GM12873 (cell line): ENCODE results near the gene SLC35F3.

Experiments
- TF ChIP-seq, protein P1 (sequence below): IDR thresholded peaks from 2 replicates; pipeline ENCODE4 v1.5.1; 2012; ENCODE audit warnings: low read depth, mild to moderate bottlenecking, moderate library complexity, low read length, control low read depth; ENCODE audit not compliant: insufficient read depth; ENCODE audit errors: missing control alignments

SLC35F3 gene

DNA sequence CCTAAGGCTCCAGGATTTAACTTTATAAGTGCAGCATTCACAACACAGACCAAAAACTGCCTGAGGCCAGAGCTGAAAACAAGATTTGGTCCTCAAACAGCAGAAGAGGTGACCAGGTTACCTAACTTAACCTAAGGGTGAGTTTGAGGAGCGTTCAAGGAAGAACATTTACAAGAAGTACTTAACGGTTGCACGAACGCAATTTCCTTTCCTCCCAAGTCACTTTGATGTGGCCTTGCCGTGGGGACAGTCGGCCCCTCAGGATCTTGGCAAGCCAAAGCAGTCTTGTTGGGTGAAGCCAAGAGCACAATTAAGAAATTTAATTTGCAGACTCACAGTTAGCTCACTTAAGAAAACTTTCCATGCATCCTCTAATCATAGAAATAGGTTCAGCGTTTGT lies 266.1 kb downstream of the SLC35F3 start:
- TF ChIP-seq, protein P1, sequence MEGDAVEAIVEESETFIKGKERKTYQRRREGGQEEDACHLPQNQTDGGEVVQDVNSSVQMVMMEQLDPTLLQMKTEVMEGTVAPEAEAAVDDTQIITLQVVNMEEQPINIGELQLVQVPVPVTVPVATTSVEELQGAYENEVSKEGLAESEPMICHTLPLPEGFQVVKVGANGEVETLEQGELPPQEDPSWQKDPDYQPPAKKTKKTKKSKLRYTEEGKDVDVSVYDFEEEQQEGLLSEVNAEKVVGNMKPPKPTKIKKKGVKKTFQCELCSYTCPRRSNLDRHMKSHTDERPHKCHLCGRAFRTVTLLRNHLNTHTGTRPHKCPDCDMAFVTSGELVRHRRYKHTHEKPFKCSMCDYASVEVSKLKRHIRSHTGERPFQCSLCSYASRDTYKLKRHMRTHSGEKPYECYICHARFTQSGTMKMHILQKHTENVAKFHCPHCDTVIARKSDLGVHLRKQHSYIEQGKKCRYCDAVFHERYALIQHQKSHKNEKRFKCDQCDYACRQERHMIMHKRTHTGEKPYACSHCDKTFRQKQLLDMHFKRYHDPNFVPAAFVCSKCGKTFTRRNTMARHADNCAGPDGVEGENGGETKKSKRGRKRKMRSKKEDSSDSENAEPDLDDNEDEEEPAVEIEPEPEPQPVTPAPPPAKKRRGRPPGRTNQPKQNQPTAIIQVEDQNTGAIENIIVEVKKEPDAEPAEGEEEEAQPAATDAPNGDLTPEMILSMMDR: no peak

DNA sequence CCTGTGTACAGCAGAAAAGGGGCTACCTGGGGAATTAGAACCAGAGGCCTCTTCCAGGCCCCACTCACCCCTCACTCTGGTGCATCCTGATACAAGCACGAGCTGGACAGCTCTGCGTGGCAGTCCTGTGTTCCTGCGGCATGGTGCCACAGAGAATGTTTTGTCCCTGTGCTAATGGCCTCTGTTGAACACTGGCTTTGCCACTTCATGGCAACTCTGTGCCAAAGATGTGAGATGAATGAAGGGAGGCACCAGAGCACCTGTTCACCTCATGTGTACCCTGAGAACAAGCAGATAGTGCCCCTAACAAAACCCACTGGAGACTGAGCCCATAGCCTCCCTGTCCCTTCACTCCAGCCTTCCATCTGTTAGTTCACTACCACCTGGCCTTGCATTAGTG lies 269.5 kb downstream of the SLC35F3 start:
- TF ChIP-seq, protein P1: no peak

DNA sequence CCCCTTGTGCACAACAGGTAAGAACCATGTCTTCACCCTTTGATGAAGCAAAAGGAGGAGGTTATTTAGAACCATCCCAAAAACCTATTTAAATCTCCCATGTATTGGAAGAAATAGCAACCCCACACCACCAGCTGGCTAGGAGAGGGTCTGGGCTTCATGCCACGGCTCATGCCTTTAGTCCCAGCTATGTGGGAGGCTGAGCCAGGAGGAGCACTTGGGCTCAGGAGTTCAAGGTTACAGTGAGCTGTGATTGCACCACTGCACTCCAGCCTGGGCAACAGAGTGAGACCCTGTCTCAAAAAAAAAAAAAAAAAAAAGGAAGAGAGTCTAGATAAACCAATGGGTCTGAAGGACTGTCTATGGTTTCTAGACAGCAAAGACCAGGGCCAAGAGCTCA lies 270.9 kb downstream of the SLC35F3 start:
- TF ChIP-seq, protein P1: no peak

DNA sequence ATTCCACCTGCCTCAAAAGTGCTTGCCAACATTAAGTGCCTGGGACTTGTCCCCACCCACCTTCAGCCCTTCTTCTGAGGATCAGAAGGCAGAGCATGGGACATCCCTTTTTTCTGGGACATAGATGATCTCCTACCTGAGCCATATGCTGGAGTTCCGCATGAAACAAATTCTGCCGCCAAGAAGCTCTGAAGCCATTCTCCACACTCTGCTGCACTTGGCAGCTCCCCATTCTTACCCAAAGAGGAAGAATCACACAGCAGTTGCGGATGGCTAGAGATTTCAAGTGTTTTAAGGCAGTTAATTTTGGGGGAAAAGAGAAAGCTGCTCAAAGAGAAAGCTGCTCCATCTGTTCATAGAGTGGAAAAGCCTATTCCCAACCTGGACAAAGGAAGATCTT lies 271.5 kb downstream of the SLC35F3 start:
- TF ChIP-seq, protein P1: no peak

DNA sequence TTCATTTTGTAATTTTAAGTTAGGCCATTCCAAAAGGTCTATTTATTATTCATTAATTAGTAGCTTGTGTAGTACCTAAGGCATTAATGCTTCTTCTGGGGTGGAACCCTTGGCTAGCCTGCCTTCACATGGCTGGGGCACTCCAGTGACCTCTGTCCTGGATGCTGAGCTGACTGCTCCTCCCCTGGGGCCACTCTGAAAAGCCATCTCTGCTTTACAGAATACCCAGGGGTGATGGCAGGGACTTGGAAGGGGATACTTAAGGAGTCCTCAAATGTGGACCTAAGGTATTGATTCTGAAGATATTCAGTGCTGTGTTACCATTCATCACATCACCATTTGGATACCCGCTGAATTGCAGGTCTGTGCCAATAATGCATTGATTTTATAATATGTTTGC lies 281.0 kb downstream of the SLC35F3 start:
- TF ChIP-seq, protein P1: no peak

DNA sequence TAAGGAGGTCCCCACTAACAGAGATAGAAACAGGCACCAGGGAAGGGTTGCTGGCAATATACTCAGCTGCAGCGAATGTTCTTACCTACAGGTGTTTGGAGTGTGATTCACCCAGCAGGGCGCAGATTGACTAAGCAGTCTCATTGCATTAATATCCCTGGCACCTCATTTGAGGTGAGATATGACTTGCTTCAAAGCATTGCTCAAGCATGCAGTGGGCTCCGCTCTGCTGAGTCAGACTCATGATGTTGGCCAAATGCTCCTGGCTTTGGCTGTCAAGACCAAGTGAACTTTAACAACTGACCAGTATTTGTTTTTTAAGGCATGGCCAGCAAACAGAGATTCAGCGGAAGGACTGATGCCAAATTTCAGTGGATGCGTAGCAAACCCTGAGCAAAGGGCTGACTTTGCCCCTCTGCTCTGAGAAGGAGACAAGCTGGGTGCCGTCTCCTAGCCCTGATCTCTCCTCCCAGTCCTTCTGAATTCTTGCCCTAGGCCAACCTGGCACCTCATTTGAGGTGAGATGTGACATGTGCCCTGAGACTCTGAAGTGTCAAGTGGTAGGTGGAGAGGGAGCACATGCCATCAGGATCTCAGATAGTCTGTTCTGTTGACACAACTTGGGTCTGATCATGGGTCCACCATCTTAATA lies 281.7 kb downstream of the SLC35F3 start:
- TF ChIP-seq, protein P1: no peak

DNA sequence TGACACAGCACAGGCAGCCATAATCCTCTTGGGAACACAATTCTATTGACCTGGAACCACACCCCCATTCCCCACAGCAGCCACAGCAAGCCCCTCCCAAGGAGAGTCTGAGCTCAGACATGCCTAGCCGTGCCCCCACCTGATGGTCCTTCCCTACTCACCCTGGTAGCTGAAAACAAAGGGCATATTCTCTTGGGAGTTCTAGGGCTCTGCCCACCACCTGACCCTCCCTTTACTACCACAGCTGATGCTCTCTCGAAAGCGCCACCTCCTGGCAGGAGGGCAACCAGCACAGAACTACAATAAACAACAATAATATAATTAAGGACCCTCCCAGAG lies 283.9 kb downstream of the SLC35F3 start:
- TF ChIP-seq, protein P1: peak; percentile 36
